Right ventricle myocardium superior (tissue), 1 donor: ENCODE data around the gene NPAS3. TPM values are rescaled to one million over a fixed set of nuclear protein-coding genes. Genes with fewer than 3 reads are reported as not detected.
"Not testable (repeated sequence)": the region's sequence is repeated elsewhere in the genome, so short reads cannot be mapped to it uniquely, and the experiment has no call there.

Experiments used
- ATAC-seq: fragments of 200-7000 bp; cut with Tn5 transposase; one replicate; pipeline ENCODE4 v1.9.1; 2020; ENCODE audit warnings: mild to moderate bottlenecking; ENCODE audit not compliant: poor library complexity
- DNase-seq: peaks from one replicate; pipeline ENCODE4 v3.0.0-alpha.2; 2020
- intact Hi-C: fragments of 100-400 bp; cut with DNase I; formaldehyde crosslinking; loops from one replicate; pipeline ENCODE4 v1.11.2; 2022
- total RNA-seq: library from RNA; stranded (reverse); fragmentation: NEBNext Ultra II Directional; extraction: Animal tissue kit (Norgen Biotek cat#: 25700); gene quantifications from one replicate; pipeline ENCODE4 v1.2.1, GENCODE V29; 2021
- donor health status: DM: no; HTN: yes; CAD: no; lungs with severe emphysema.

The NPAS3 gene
- total RNA-seq, 1 donor from 2014 or later, result 1.7 TPM

- no peak for DNase-seq
- ATAC-seq, result no peak
- intact Hi-C loops, result no loop called here
Observed at GRCh38 chr14:33052943-33053342, 114.3 kb downstream of the NPAS3 start.

DNA sequence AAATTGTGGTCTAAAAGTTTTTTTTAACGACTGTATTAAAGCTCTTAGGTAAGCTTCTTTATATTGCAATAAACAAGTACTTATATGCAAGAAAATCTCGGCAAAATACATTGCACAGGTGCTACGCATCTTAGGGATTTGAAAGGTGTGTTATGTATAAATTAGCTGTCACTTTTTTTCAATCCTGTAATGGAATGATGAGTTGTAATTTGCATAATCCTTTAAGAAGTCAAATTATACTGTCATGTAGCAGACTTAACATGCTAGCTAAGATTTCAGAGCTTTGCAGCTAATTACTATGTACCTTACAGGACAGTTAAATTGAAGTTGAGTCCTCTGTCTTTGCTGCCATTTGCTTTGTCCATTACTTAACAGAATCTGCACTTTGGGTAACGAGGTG lies 117.5 kb downstream of the NPAS3 start:
- ATAC-seq, result no peak
- intact Hi-C loops, result no loop called here

DNA sequence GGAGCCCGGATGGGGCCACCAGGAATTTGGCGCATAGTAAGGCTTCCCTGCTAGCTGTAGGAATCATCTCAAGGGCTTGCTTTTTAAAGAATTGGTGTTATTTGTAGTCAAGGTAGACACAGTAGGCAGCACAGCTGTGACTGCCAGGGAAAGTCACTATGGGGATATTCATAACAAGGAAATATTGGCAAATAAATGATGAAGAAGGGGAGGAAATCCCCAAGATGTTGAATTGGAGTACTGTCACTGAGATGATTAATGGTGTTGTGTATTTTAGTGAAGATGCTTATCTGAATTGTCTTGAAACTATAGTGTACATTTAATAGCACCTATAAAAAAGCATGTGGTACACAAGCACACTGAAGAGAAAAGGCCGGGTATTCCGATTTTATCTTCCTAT lies 118.9 kb downstream of the NPAS3 start:
- intact Hi-C loops, result no loop called here
- ATAC-seq, result no peak
- no peak for DNase-seq

More for the DNA sequence above, 117.5 kb downstream of the NPAS3 start:
- no peak for DNase-seq

DNA sequence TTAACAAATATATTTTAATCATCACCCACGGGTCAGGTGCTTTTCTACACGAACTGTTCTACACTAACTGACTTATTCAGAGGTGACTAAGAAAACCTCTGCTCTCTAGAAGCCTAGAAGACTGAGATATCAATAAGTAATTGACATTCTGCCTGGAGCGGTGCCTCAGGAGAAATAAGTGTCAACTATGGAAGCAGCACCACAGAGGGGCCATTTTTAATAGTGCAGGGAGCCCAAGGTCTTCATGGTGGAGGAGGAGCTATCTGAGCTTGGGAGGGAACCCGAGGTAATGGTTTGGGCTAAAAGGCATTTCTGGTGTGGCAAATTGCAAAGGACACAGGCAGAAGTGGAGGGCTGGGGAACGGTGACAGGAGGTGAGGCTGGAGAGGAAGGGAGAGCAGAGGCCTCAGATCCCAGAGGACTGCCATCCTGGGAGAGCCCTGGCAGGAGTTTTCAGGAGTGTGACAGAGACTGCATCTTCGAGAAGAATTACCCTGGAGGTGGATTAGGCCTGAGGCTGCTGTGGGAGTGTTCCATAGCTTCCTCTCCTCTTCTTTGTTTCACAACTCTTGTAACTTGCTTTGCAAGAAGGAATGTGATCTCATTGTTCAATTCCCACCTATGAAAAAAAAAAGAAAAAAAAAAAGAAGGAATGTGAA lies 123.1 kb downstream of the NPAS3 start:
- intact Hi-C loops, result no loop called here
- DNase-seq (no peak), ATAC-seq (no peak)

GRCh38 chr14:33062476-33062875 lies 123.8 kb downstream of the NPAS3 start:
- intact Hi-C loops, result no loop called here
- no peak for ATAC-seq
- DNase-seq, result no peak

DNA sequence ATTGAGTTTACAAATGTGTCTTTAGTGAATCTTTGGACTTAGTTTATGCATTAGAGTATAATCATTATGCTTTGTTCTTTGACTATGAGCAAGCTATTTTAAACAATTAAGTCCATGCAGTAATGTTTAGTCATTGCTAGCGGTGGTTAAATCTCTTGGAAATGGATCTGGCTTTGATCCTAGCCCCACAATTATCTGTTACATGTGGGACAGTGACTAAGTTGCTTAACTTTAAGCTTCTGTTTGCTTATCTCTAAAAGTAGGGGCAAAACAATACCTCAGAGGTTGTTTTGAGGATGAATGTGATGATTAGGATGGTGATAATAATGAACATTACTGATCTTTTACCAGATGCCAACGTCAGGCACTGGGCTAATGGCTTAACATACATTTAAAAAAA lies 124.2 kb downstream of the NPAS3 start:
- intact Hi-C loops, result no loop called here
- no peak for ATAC-seq

DNA sequence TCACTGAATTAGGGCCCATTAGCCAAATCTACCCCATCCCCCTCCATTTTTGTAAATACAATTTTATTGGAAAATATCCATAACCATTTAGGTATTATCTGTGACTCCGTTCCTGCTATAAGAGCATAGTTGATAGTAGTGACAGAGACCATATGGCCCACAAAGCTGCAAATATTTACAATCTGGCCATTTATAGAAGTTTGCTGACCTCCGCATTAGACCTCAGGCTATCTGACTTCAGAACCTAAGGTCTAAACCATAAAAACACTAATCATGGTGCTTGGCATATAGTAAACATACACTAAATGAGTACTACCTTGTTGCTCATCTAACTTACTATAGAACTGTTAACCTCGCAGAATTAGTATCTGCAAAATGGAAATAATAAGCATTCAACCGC lies 124.8 kb downstream of the NPAS3 start:
- DNase-seq (no peak), ATAC-seq (no peak)
- intact Hi-C loops, result no loop called here

More for the DNA sequence above, 124.2 kb downstream of the NPAS3 start:
- DNase-seq, result no peak

- intact Hi-C loops, result no loop called here
- ATAC-seq, result no peak
- DNase-seq, result no peak
Observed at GRCh38 chr14:33065634-33066033, 127.0 kb downstream of the NPAS3 start.

DNA sequence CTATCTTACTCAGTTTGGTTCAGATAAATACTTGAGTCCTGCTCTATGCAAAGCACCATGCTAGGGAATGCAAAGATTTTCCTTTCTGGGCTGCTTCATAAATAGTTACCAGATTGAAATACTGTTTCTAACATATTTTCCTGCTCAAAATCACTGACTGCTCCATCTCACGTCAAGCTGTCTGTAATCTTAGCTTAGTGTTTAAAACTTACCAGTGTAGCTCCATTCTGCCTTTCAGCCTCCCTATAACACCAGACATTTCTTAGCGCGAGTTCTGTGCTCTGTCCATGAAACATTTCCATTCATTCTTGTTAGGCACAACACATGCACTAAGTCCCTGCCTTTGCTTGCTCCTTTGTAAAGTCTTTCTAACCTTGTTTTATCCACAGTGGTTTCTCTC lies 129.4 kb downstream of the NPAS3 start:
- intact Hi-C loops, result no loop called here
- ATAC-seq, result no peak

DNA sequence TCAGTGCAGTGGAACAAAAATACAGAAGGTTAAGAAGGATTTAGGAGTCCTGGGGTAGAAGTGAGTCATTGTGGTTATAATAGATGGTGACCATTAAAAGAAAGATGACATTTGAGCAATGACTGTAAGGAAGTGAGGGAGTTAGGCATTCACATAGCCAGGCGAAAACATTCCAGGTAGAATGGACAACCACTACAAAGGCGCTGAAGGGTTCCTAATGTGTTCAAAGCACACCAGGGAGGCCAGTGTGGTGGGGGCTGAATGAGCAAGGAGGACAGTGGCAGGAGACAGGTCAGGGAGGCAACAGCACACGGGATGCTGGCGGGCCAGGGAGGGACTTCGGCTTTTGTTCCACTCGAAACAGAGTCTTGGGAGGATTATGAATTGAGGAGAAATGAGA lies 129.9 kb downstream of the NPAS3 start:
- intact Hi-C loops, result no loop called here
- no peak for ATAC-seq

More for the DNA sequence above, 129.4 kb downstream of the NPAS3 start:
- no peak for DNase-seq

DNA sequence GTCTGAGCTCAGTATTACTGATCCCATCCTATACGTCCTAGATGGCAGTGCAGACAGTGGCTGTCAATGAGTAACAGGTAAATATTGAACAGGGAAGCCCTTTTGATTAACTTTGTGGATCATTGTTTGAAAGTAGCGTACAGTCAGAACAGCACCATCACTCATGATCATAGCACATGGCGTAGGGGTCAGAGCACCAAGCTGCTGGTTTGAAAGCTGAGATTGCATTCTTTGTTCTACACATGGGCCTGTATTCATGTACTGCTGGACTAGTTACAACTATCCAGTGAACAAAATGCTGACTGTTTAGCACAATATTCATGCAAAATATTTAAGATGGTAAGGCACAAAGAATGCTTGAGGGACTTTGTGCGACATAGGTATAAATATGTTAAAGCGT lies 131.8 kb downstream of the NPAS3 start:
- intact Hi-C loops, result no loop called here
- no peak for DNase-seq
- no peak for ATAC-seq

More for the DNA sequence above, 129.9 kb downstream of the NPAS3 start:
- DNase-seq, result no peak

- ATAC-seq, result no peak
- intact Hi-C loops, result no loop called here
Observed at GRCh38 chr14:33073023-33073422, 134.3 kb downstream of the NPAS3 start.

GRCh38 chr14:33081259-33081658 lies 142.6 kb downstream of the NPAS3 start:
- DNase-seq, result no peak
- intact Hi-C loops, result no loop called here
- ATAC-seq, result peak; percentile 76

More at GRCh38 chr14:33073023-33073422, 134.3 kb downstream of the NPAS3 start:
- DNase-seq, result no peak

DNA sequence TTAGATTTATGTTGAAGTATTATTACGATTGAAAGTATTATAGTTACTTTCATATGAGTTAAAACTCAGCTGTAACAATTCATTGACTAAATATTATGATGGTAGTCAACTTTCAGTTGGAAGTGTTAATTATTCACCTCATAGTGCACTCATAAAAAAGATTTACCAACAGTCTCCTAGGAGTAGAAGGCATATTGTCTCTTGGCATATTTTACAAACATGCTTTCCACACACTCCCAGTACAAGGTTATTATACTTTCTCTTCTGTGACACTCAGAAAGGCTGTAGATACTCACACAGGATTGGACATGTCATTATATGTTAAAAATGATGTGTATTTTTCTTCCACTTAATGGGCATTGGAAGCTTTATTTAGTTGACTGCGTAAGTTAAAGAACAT lies 147.1 kb downstream of the NPAS3 start:
- no peak for DNase-seq
- intact Hi-C loops, result no loop called here
- ATAC-seq, result no peak

GRCh38 chr14:33088274-33088673 lies 149.6 kb downstream of the NPAS3 start:
- ATAC-seq, intact Hi-C loops, DNase-seq: not testable (repeated sequence)

- intact Hi-C loops, result no loop called here
- ATAC-seq (no peak), DNase-seq (no peak)
Observed at GRCh38 chr14:33098016-33098415, 159.3 kb downstream of the NPAS3 start.

DNA sequence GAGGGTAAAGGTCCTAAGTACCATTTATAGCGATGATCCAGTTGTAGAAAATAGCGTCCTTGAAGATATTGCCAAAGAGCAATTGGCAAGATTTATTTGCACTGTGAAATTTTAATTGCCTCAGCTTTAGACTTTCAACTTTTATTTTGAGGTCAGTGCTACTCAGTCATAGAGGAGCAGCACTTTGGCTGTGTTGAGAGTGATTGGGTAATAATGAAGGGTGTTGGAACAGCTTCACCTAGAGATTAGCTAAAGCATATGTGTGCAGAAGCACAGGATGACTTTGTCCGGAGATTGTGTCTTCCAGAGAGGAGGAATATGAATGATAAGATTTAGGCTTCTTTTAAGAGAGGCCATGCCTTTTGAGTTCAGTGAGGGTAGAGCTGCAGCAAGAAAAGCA lies 164.8 kb downstream of the NPAS3 start:
- peak; percentile 97 for ATAC-seq
- no peak for DNase-seq
- intact Hi-C loops, result no loop called here

- DNase-seq (no peak), ATAC-seq (peak; percentile 39)
- intact Hi-C loops, result no loop called here
Observed at GRCh38 chr14:33103966-33104365, 165.3 kb downstream of the NPAS3 start.

DNA sequence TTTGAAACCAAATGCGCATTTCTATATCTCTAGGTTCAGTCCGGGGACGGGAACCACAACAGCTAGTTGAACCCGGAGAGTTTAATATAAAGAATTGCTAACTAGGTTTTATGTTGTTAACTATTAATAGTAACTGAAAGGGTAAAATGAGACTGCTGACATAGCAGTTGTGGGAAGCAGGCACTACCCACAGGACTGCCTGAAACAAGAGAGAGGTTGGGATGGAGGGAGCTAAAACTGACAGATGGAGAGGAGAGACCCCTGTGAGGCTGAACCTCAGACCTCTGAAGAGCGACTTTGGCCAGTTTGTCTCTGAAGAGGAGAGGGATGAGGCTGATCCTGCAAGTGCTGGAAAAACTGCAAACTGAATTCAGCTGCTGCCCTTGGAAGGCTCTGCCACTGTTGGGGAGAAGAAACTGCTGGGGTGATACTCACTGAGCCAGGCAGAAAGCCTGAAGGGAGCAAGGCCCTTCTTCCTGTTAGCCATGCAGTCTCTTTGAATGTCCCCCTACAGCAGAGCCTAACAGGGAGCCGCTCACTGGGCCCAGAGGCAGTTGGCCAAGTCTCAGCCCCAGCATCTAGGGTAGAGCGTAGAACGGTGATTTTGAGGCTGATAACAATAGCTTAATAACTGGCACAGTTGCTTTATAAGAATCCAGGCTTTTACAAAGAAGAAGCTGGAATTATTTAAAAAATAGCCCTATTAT lies 172.2 kb downstream of the NPAS3 start:
- ATAC-seq, result no peak
- intact Hi-C loops, result no loop called here
- no peak for DNase-seq

DNA sequence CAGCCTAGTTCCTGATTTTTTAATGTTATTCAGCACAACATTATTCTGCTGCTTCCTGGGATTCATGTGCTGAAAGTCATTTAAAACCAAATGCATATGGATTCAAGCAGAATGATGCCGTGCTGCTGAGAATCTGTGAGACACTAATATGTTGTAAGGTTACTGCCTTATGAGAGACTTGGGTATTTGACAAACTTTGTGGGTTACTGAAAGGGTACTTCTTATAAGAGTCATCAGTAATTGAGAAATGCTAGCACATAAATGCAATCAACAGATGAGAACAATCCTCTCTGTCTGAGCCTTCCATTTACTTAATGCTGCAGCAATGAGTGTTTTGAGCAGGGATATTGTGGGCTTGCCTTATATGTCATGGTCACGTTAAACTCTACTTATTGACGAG lies 175.7 kb downstream of the NPAS3 start:
- ATAC-seq (no peak), DNase-seq (no peak)
- intact Hi-C loops, result no loop called here
